B cell (primary cell): ENCODE data around the gene RNASEH1. TPM values are rescaled to one million over a fixed set of nuclear protein-coding genes. Genes with fewer than 3 reads are reported as not detected.

Experiments used
- ATAC-seq: fragments of 200-7000 bp; cut with Tn5 transposase; one replicate; pipeline ENCODE4 v1.10.0; 2021; ENCODE audit warnings: low read depth, mild to moderate bottlenecking, moderate number of reproducible peaks, moderate library complexity
- CTCF ChIA-PET: fragments of 350-600 bp; sonication (Branson Sonifier 250); formaldehyde crosslinking; loops from one replicate; lab custom pipeline; 2021; ENCODE audit warnings: antibody characterized with exemption, inconsistent platforms; lab: Charles Lee
- POLR2A ChIA-PET: fragments of 350-600 bp; sonication (Branson Sonifier 250); formaldehyde crosslinking; loops from one replicate; lab custom pipeline; 2021; ENCODE audit warnings: antibody characterized with exemption; lab: Charles Lee
- DNase-seq: peaks from one replicate; pipeline ENCODE4 v3.0.0; 2013
- H2AFZ ChIP-seq: 2 replicates; pipeline ENCODE4 v1.6.1; 2012; ENCODE audit warnings: mild to moderate bottlenecking, low read depth, low read length; ENCODE audit not compliant: insufficient read depth, poor library complexity, severe bottlenecking
- H3K27ac ChIP-seq, 2 donors: 1 replicate in 1 of 2; 2 replicates in 1 of 2; pipeline ENCODE4 v1.5.1; 2012 to 2013; ENCODE audit warnings: low read length in 2 of 2, mild to moderate bottlenecking in 2 of 2, moderate library complexity in 1 of 2
- H3K27me3 ChIP-seq, 4 experiments: fragments of 200-600 bp in 1 of 4; sonication (generic) in 1 of 4; replicated peaks in 1 of 4; 1 replicate in 2 of 4; 2 replicates in 2 of 4; pipeline versions ENCODE4 v1.6.1 to v1.7.0; 2013 to 2016; ENCODE audit warnings: low read length in 3 of 4, mild to moderate bottlenecking in 2 of 4, mixed read lengths in 1 of 4, moderate library complexity in 1 of 4; ENCODE audit not compliant: insufficient read depth in 4 of 4, control insufficient read depth in 3 of 4; ENCODE audit errors: control extremely low read depth in 1 of 4
- H3K36me3 ChIP-seq, 2 experiments: replicated peaks in 1 of 2; 1 replicate in 1 of 2; 2 replicates in 1 of 2; pipeline versions ENCODE4 v1.6.1 to v1.7.1; 2013; ENCODE audit warnings: low read length in 1 of 2; ENCODE audit not compliant: insufficient read depth in 2 of 2, control insufficient read depth in 1 of 2; ENCODE audit errors: control extremely low read depth in 1 of 2, extremely low read depth in 1 of 2
- H3K4me1 ChIP-seq, 2 donors: fragments of 200-600 bp in 1 of 2; sonication (generic) in 1 of 2; 1 replicate in 1 of 2; 2 replicates in 1 of 2; pipeline versions ENCODE4 v1.5.1 to v1.6.1; 2013 to 2017; ENCODE audit warnings: low read length in 2 of 2; ENCODE audit not compliant: control insufficient read depth in 2 of 2, insufficient read depth in 2 of 2
- H3K4me2 ChIP-seq: replicated peaks from 2 replicates; pipeline ENCODE3; 2012; ENCODE audit warnings: mild to moderate bottlenecking, low read depth, low read length; ENCODE audit not compliant: poor library complexity, severe bottlenecking
- H3K4me3 ChIP-seq, 5 experiments: fragments of 200-600 bp in 1 of 5; sonication (generic) in 1 of 5; 1 replicate in 3 of 5; 2 replicates in 2 of 5; pipeline versions ENCODE4 v1.5.1 to v1.7.0; 2011 to 2016; ENCODE audit warnings: low read length in 4 of 5, mild to moderate bottlenecking in 4 of 5, low read depth in 2 of 5, control low read depth in 1 of 5, moderate library complexity in 1 of 5; ENCODE audit not compliant: insufficient read depth in 1 of 5; ENCODE audit errors: control extremely low read depth in 1 of 5, extremely low read depth in 1 of 5
- H3K79me2 ChIP-seq: fragments of 200-600 bp; sonication (generic); one replicate; pipeline ENCODE4 v1.6.0; 2016; ENCODE audit warnings: low read length; ENCODE audit not compliant: control insufficient read depth, insufficient read depth
- H3K9ac ChIP-seq: fragments of 200-600 bp; sonication (generic); 2 replicates; pipeline ENCODE4 v1.6.1; 2017; ENCODE audit warnings: mild to moderate bottlenecking, low read length, moderate library complexity
- H3K9me3 ChIP-seq, 3 donors: one replicate each; pipeline versions ENCODE4 v1.6.1 to v1.7.1; 2013; ENCODE audit warnings: low read length in 2 of 3; ENCODE audit not compliant: control insufficient read depth in 2 of 3, insufficient read depth in 1 of 3; ENCODE audit errors: control extremely low read depth in 1 of 3
- H4K20me1 ChIP-seq: 2 replicates; pipeline ENCODE4 v1.6.0; 2012; ENCODE audit warnings: mild to moderate bottlenecking, low read length; ENCODE audit not compliant: insufficient read depth, control insufficient read depth, poor library complexity, severe bottlenecking
- H3K27ac Mint-ChIP-seq: one replicate; pipeline ENCODE4 v1.8.0; 2021; ENCODE audit warnings: mixed read lengths
- H3K27me3 Mint-ChIP-seq: one replicate; pipeline ENCODE4 v1.8.0; 2021; ENCODE audit warnings: mixed read lengths
- H3K4me1 Mint-ChIP-seq: one replicate; pipeline ENCODE4 v1.8.0; 2021; ENCODE audit warnings: mixed read lengths
- H3K4me3 Mint-ChIP-seq: one replicate; pipeline ENCODE4 v1.8.0; 2021; ENCODE audit warnings: mixed read lengths
- H3K9me3 Mint-ChIP-seq: one replicate; pipeline ENCODE4 v1.8.0; 2022; ENCODE audit warnings: mixed read lengths; ENCODE audit not compliant: insufficient read depth
- EZH2 ChIP-seq: IDR thresholded peaks from 2 replicates; pipeline ENCODE4 v1.6.1; 2012; ENCODE audit warnings: borderline replicate concordance, low read depth, mild to moderate bottlenecking, moderate library complexity, low read length; ENCODE audit not compliant: insufficient read depth, poor library complexity, severe bottlenecking
- WGBS: methylation state at CpG from one replicate; pipeline ENCODE4 v1.1.5; 2013; ENCODE audit warnings: missing lambda C conversion rate; ENCODE audit not compliant: insufficient coverage; 5-methylcytosine and 5-hydroxymethylcytosine counted together
- intact Hi-C: fragments of 100-400 bp; cut with micrococcal nuclease; formaldehyde crosslinking; loops from one replicate; pipeline ENCODE4 v1.10.0; 2022
- polyA plus RNA-seq: library from polyadenylated mRNA; depleted of rRNA; stranded (reverse); fragments of >200 nt; gene quantifications from 2 replicates; pipeline ENCODE4 v1.2.3, GENCODE V29; 2012
- total RNA-seq, 2 donors: library from RNA; stranded (reverse); fragments of 120-200 nt in 1 of 2; gene quantifications; 1 replicate in 1 of 2; 2 replicates in 1 of 2; pipeline versions ENCODE4 v1.2.3 to v1.2.4, GENCODE V29; 2013 to 2022
- TF ChIP-seq, protein P1 (sequence below): fragments of 200-600 bp; IDR thresholded peaks from one replicate; pipeline ENCODE4 v1.8.0; 2022; ENCODE audit warnings: antibody characterized with exemption, mild to moderate bottlenecking

RNASEH1 gene
- total and polyA plus RNA-seq, 2 donors (not counting 1 experiment from before 2014, with no cell fraction given) = 7.2 to 25.1 TPM

DNA sequence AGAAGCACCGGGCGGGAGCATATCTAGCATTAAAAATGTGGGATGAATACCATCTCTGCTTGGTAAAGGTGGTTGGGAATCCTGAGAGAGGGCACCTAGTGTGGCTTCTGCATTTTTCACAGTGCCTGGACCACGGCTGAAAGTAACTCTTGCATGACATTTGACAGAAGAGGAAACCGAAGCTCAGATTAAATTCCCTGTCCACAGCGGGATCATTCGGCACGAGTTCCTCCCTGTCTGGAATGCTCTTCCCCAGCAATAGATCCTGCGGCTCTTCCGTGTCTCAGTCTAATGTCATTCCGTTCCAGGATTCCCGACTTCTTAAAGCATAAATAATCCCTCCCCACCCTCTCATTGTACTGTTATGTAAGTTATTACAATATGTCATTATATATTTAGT is 16.0 kb upstream of the RNASEH1 start:
- H2AFZ ChIP-seq = peak overlapping the region; percentile 94
- intact Hi-C loops = no loop called here
- H3K4me2 ChIP-seq = peak overlapping the region; percentile 86
- DNase-seq (no peak), ATAC-seq (no peak)
- TF ChIP-seq, protein P1, sequence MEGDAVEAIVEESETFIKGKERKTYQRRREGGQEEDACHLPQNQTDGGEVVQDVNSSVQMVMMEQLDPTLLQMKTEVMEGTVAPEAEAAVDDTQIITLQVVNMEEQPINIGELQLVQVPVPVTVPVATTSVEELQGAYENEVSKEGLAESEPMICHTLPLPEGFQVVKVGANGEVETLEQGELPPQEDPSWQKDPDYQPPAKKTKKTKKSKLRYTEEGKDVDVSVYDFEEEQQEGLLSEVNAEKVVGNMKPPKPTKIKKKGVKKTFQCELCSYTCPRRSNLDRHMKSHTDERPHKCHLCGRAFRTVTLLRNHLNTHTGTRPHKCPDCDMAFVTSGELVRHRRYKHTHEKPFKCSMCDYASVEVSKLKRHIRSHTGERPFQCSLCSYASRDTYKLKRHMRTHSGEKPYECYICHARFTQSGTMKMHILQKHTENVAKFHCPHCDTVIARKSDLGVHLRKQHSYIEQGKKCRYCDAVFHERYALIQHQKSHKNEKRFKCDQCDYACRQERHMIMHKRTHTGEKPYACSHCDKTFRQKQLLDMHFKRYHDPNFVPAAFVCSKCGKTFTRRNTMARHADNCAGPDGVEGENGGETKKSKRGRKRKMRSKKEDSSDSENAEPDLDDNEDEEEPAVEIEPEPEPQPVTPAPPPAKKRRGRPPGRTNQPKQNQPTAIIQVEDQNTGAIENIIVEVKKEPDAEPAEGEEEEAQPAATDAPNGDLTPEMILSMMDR = no peak
- TF ChIP-seq EZH2 = no peak
- H3K27ac Mint-ChIP-seq = no peak overlapping the region
- 92% methylated on average over 7 of the region's 11 CpGs for WGBS
- H3K4me1 Mint-ChIP-seq = peaks cover 35% of the 10 kb centered on the region
- no peak overlapping the region for H3K4me3 ChIP-seq
- CTCF ChIA-PET = interaction anchor here (0.9 to 2.8 kb wide), 4 partner anchors 10 to 195 kb away, joined by 3 to 16 read pairs (median 4); partner anchors contain the start of gene TRAPPC12
- H3K79me2 ChIP-seq = peaks cover 23% of the 10 kb centered on the region
- peaks cover 15 to 27% of the 10 kb centered on the region in 2 donors for H3K4me1 ChIP-seq
- no peak overlapping the region for H3K9ac ChIP-seq
- no peak overlapping the region for H3K27ac ChIP-seq
- H3K9me3 Mint-ChIP-seq = no peaks in the 10 kb centered on the region
- H3K9me3 ChIP-seq = peaks cover 0 to 6% (median 0%) of the 10 kb centered on the region in 3 donors
- POLR2A ChIA-PET = interaction anchor here (0.7 to 3.3 kb wide), 4 partner anchors 10 to 55 kb away, joined by 4 to 33 read pairs (median 8); partner anchors contain the start of gene RNASEH1
- peak overlapping the region; percentile 39 for H3K4me3 Mint-ChIP-seq
- no peaks in the 10 kb centered on the region for H3K27me3 Mint-ChIP-seq
- H3K27me3 ChIP-seq = no peaks in the 10 kb centered on the region
- H3K36me3 ChIP-seq = peaks cover 9 to 26% of the 10 kb centered on the region in 2 experiments
- peaks cover 26% of the 10 kb centered on the region for H4K20me1 ChIP-seq

GRCh38 chr2:3572620-3573019 is 14.5 kb upstream of the RNASEH1 start:
- H2AFZ ChIP-seq = no peak overlapping the region
- CTCF ChIA-PET = interaction anchor here (1.5 to 2.8 kb wide), 2 partner anchors 8 to 14 kb away, joined by 4 to 16 read pairs; no protein-coding TSS in a partner anchor
- no peak for ATAC-seq

More at GRCh38 chr2:3572620-3573019, 14.5 kb upstream of the RNASEH1 start:
- Histone ChIP-seq H4K20me1 (peaks cover 15% of the 10 kb centered on the region), H3K4me3 (no peak overlapping the region), H3K9ac (no peak overlapping the region), H3K27ac (no peak overlapping the region), H3K36me3 (peaks cover 2 to 11% of the 10 kb centered on the region in 2 experiments), H3K27me3 (no peaks in the 10 kb centered on the region), H3K79me2 (peaks cover 15% of the 10 kb centered on the region), H3K4me2 (no peak overlapping the region), H3K9me3 (peaks cover 0 to 6% (median 0%) of the 10 kb centered on the region in 3 donors), H3K4me1 (peaks cover 8 to 27% of the 10 kb centered on the region in 2 donors)
- POLR2A ChIA-PET = interaction anchor here (1.0 kb wide), 1 partner anchor 14 kb away, joined by 5 read pairs; the partner anchor contains the start of gene RNASEH1
- no peaks in the 10 kb centered on the region for H3K9me3 Mint-ChIP-seq
- H3K27ac Mint-ChIP-seq = no peak overlapping the region
- DNase-seq = no peak
- TF ChIP-seq EZH2 = no peak
- TF ChIP-seq, protein P1 = no peak
- H3K4me3 Mint-ChIP-seq = no peak overlapping the region
- intact Hi-C loops = no loop called here
- H3K4me1 Mint-ChIP-seq = peaks cover 23% of the 10 kb centered on the region
- WGBS = 100% methylated on average over 1 of the region's 2 CpGs
- no peaks in the 10 kb centered on the region for H3K27me3 Mint-ChIP-seq
